Right lobe of liver (tissue), 4 donors: ENCODE measurements around the gene TH.

Source experiments
- CTCF ChIP-seq, 4 donors: fragments of 200-600 bp in 3 of 4; fragments of 450-650 bp in 1 of 4; IDR thresholded peaks; one replicate each; pipeline versions ENCODE4 v1.5.1 to v1.8.0; 2016 to 2022; ENCODE audit warnings: antibody characterized with exemption in 4 of 4, mild to moderate bottlenecking in 2 of 4
- POLR2A ChIP-seq: fragments of 450-650 bp; IDR thresholded peaks from one replicate; pipeline ENCODE4 v1.6.1; 2017; ENCODE audit warnings: antibody characterized with exemption, mild to moderate bottlenecking
- donor health status: DM: no; HTN: no; CAD: no.
- donor health status: DM: no; HTN: no; CAD: no.
- donor health status: DM: no; HTN: yes; CAD: no.

GRCh38 chr11:2213384-2213842 lies 41.8 kb upstream of the TH start:
- TF ChIP-seq CTCF (IDR thresholded peaks at IDR 0.05) (no peak), POLR2A (no peak)
